ENCODE data around the gene INSL6. TPM values are rescaled to one million over a fixed set of nuclear protein-coding genes. Genes with fewer than 3 reads are reported as not detected.

The INSL6 gene
- polyA plus RNA-seq, 2 of the 4 experiments (the other 2 are of a cell fraction) = not detected

DNA sequence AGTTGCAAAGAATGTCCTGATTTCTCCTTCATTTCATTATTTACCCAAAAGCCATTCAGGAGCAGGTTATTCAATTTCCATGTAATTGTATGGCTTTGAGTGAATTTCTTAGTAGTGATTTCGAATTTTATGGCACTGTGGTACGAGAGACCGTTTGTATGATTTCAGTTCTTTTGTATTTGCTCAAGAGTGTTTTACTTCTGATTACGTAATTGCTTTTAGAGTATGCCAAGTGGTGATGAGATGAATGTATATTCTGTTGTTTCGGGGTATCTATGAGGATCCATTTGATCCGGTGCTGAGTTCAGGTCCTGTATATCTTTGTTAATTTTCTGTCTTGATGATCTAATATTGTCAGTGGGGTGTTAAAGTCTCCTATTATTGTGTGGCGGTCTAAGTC is 41.2 kb downstream of the INSL6 start:
- ATAC-seq = no peak
- Histone ChIP-seq H3K4me2 (no peak overlapping the region), H3K4me1 (no peaks in the 10 kb centered on the region), H3K27ac (no peak overlapping the region), H3K4me3 (no peak overlapping the region), H3K9me3 (no peaks in the 10 kb centered on the region)
- 62% methylated on average over 7 of the region's 7 CpGs for WGBS (ENCODE audit: missing lambda C conversion rate)
- ChIA-PET CTCF (no interaction called here), POLR2A (no interaction called here)
- TF ChIP-seq MAFK (IDR thresholded peaks at IDR 0.05; ENCODE audit: partially characterized antibody) = no peak
- TF ChIP-seq HOXB5 (CRISPR knock-in tag; IDR thresholded peaks at IDR 0.05) = no peak
- TF ChIP-seq, protein P1, sequence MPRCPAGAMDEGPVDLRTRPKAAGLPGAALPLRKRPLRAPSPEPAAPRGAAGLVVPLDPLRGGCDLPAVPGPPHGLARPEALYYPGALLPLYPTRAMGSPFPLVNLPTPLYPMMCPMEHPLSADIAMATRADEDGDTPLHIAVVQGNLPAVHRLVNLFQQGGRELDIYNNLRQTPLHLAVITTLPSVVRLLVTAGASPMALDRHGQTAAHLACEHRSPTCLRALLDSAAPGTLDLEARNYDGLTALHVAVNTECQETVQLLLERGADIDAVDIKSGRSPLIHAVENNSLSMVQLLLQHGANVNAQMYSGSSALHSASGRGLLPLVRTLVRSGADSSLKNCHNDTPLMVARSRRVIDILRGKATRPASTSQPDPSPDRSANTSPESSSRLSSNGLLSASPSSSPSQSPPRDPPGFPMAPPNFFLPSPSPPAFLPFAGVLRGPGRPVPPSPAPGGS (IDR thresholded peaks at IDR 0.05) = no peak
- no peak for TF ChIP-seq HEYL (CRISPR knock-in tag; IDR thresholded peaks at IDR 0.05)
- TF ChIP-seq ZSCAN20 (CRISPR knock-in tag; IDR thresholded peaks at IDR 0.05) = no peak
- TF ChIP-seq TP53 (CRISPR knock-in tag; IDR thresholded peaks at IDR 0.05) = no peak
- TF ChIP-seq HOXA7 (CRISPR knock-in tag; IDR thresholded peaks at IDR 0.05) = no peak
- TF ChIP-seq, protein P2, sequence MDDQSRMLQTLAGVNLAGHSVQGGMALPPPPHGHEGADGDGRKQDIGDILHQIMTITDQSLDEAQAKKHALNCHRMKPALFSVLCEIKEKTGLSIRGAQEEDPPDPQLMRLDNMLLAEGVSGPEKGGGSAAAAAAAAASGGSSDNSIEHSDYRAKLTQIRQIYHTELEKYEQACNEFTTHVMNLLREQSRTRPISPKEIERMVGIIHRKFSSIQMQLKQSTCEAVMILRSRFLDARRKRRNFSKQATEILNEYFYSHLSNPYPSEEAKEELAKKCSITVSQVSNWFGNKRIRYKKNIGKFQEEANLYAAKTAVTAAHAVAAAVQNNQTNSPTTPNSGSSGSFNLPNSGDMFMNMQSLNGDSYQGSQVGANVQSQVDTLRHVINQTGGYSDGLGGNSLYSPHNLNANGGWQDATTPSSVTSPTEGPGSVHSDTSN (IDR thresholded peaks at IDR 0.05) = no peak
- TF ChIP-seq, protein P3, sequence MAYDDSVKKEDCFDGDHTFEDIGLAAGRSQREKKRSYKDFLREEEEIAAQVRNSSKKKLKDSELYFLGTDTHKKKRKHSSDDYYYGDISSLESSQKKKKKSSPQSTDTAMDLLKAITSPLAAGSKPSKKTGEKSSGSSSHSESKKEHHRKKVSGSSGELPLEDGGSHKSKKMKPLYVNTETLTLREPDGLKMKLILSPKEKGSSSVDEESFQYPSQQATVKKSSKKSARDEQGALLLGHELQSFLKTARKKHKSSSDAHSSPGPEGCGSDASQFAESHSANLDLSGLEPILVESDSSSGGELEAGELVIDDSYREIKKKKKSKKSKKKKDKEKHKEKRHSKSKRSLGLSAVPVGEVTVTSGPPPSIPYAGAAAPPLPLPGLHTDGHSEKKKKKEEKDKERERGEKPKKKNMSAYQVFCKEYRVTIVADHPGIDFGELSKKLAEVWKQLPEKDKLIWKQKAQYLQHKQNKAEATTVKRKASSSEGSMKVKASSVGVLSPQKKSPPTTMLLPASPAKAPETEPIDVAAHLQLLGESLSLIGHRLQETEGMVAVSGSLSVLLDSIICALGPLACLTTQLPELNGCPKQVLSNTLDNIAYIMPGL (CRISPR knock-in tag; IDR thresholded peaks at IDR 0.05; ENCODE audit: borderline replicate concordance) = no peak
- TF ChIP-seq EHF (CRISPR knock-in tag; IDR thresholded peaks at IDR 0.05) = no peak
- no peak for TF ChIP-seq CHD4 (IDR thresholded peaks at IDR 0.05; ENCODE audit: borderline replicate concordance)
- TF ChIP-seq ZC3H11A (IDR thresholded peaks at IDR 0.05) = no peak
- TF ChIP-seq HDAC2 (IDR thresholded peaks at IDR 0.05) = no peak
- TF ChIP-seq RCOR1 (IDR thresholded peaks at IDR 0.05; ENCODE audit: low read depth, low read length) = no peak
- TF ChIP-seq RFX5 (IDR thresholded peaks at IDR 0.05) = no peak
- no peak for TF ChIP-seq CHD2 (IDR thresholded peaks at IDR 0.05; ENCODE audit: low read length, partially characterized antibody)
- TF ChIP-seq SREBF2 (IDR thresholded peaks at IDR 0.05) = no peak
- TF ChIP-seq RNF2 (IDR thresholded peaks at IDR 0.05; ENCODE audit: borderline replicate concordance, low read depth) = no peak
- no peak for FAIRE-seq
- DNase-seq (ENCODE audit: low read depth in 1 of 2, low spot score in 1 of 2) = no peak

DNA sequence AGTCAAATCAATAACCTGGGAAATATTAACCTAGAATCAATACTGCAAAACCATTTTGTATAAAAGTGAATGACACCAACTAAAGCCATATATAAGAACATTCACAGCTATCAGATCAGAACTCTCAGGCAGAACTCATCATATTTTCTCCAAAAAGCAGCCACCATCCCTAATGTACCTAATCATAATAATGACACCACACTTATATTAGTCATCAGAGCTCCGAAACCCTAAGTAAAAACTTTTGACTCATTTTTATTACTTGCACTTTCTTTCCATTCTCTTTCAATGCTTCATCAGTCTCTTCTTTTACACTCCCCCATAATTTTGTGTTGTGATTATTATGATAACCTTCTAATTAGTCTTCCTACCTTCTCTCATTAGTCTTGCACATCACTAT is 45.3 kb downstream of the INSL6 start:
- Histone ChIP-seq H3K4me1 (no peaks in the 10 kb centered on the region), H3K4me2 (no peak overlapping the region), H3K4me3 (no peak overlapping the region), H3K27ac (no peak overlapping the region), H3K9me3 (peaks cover 7% of the 10 kb centered on the region; the same call in 1 of the 3 replicates)
- ATAC-seq (no peak), FAIRE-seq (no peak), DNase-seq (ENCODE audit: low read depth in 1 of 2, low spot score in 1 of 2) (no peak)
- WGBS (ENCODE audit: missing lambda C conversion rate) = 51% methylated on average over 1 of the region's 1 CpG
- ChIA-PET CTCF (interaction anchor here (0.6 to 1.9 kb wide), 3 partner anchors 13 to 152 kb away, joined by 3 to 6 read pairs (median 3); no protein-coding TSS in a partner anchor), POLR2A (no interaction called here)
- no peak for TF ChIP-seq BHLHE40 (IDR thresholded peaks at IDR 0.05; ENCODE audit: low read depth, low read length)
- no peak for TF ChIP-seq CEBPB (IDR thresholded peaks at IDR 0.05)
- TF ChIP-seq ZC3H11A (IDR thresholded peaks at IDR 0.05) = no peak

DNA sequence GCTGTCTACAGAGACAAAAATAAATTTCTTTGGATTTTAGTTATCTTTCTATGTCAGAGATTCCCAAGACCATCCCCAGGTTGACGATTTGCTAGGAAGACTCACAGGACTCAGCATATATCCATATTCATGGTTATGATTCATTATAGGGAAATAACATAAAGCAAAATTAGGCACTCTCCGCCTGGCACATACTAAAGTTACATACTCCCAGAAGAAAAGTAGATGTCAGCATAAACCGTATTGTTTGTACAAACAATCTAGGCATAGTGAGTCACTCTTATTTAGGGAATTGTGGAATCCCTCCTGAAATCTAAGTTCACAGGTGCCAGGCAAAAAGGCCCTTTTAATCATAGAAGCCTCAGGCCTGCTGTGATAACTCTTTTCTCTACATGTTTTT is 62.9 kb downstream of the INSL6 start:
- TF ChIP-seq ZC3H11A (IDR thresholded peaks at IDR 0.05) (no peak), MAFK (IDR thresholded peaks at IDR 0.05; ENCODE audit: partially characterized antibody) (peak; percentile 80)
- ATAC-seq = no peak
- H3K4me3 ChIP-seq = no peak overlapping the region
- H3K27ac ChIP-seq = no peak overlapping the region
- H3K4me1 ChIP-seq = no peaks in the 10 kb centered on the region
- no peak for FAIRE-seq
- 72% methylated on average over 3 of the region's 3 CpGs for WGBS (ENCODE audit: missing lambda C conversion rate)
- CTCF ChIA-PET = no interaction called here
- H3K4me2 ChIP-seq = no peak overlapping the region
- no peak for DNase-seq (ENCODE audit: low read depth in 1 of 2, low spot score in 1 of 2)
- no peaks in the 10 kb centered on the region for H3K9me3 ChIP-seq
- POLR2A ChIA-PET = no interaction called here

Measured in A549 (cell line).